Hematopoietic multipotent progenitor cell (in vitro differentiated cells): ENCODE data around the gene IL17REL. TPM values are rescaled to one million over a fixed set of nuclear protein-coding genes. Genes with fewer than 3 reads are reported as not detected.
A peak's percentile ranks its signal among the peaks of the same experiment; 100 is the strongest.
"Not testable (repeated sequence)": the region's sequence is repeated elsewhere in the genome, so short reads cannot be mapped to it uniquely, and the experiment has no call there.

Experiments used
- DNase-seq, 3 donors: peaks; one replicate each; pipeline ENCODE4 v3.0.0-alpha.2; 2011 to 2015; ENCODE audit warnings: low read depth in 2 of 3, low spot score in 2 of 3
- total RNA-seq: library from RNA; depleted of rRNA; stranded (reverse); fragments of >200 nt; gene quantifications from one replicate; pipeline ENCODE4 v1.2.3, GENCODE V29; 2012

IL17REL gene
- total RNA-seq, 1 donor, result under 0.01 TPM

DNA sequence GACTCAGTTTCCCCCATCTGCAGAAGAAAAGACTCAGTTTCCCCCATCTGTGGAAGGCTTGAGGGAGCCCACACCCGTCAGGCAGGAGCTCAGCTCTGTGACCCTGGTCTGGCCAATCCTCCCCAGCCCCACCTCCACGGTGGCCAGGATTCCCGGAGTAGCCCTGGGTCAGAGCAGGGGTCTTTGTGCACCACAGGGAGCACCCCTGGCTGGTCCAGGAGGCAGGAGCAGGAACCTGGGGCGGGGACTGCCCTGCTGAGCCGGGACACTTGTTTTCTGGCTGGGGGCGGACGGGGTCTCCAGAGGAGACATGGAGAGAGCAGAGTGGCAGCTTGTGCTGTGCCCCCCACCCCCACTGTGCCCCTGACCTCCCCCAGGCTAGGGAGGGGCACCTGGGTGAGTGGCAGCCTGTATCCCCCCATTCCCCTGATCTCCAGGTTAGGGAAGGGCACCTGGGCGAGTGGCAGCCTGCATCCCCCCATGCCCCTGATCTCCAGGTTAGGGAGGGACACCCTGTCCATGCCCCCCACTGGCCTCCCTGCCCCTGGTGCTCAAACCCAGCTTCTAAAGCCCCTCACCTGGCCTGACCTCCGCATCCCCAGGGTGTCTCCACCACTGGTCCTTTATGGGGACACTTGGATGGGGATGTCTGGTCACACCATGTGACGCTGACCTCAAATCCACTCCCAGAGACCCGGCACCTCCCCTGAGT lies 18.8 kb downstream of the IL17REL start:
- DNase-seq, result no peak

DNA sequence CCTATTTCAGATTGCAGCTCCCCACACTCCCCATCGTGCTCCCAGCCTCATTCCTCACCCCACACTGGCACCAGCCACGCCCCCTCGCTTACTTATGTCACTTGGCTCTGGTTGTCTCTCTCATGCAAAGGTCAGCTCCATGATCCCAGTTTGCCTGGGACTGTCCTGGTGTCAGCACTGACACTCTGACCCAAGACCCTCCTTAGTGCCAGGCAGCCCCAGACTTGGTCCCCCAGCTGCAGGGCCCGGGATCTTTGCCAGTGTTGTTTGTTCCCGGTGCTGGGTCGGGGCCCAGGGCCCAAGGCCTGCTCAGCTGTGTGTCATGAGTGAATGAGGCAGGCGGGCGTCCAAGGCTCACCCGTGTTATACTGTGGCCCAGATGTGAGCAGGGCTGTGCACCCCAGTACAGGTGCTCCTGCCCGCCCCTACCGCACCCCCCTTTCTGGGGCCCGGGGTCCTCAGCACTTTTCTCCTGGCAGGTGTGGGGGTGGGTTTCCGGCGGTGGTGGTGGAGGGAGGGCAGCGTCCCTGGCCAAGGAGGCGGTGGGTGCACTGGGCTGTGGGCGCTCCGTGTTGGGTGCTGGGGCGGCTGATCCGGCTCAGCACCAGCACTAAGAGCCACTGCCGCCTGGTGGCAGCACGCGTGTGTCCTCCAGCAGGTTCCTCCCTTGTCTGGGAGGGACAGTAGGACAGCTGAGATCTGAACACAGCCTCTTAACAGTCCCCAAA lies 19.5 kb downstream of the IL17REL start:
- DNase-seq, result peak in 2 of 3 donors; percentile 64 to 72

DNA sequence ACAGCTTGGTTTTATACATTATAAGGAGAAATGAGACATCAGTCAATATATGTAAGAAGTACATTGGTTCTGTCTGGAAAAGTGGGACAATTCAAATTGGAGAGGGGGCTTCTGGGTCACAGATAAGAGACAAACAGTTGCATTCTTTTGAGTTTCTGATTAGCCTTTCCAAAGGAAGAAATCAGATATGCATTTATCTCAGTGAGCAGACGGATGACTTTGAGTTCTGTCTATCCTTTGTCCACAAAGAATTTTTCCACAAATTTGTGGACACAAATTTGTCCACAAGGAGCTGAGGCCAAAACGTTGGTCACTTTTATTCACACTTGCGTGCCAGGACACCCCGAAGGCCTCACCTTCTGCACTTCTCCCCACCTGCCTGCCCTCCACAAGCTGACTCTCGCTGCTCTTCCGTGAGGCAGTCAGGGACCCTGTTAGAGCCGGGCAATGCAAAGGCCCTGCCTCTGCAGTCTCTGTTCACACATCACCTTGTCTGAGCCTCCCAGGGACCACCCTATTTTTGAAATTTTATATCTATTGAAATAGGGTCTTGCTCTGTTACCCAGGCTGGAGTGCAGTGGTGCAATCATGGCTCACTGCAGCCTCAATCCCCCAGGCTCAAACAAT lies 20.5 kb downstream of the IL17REL start:
- DNase-seq, result no peak

DNA sequence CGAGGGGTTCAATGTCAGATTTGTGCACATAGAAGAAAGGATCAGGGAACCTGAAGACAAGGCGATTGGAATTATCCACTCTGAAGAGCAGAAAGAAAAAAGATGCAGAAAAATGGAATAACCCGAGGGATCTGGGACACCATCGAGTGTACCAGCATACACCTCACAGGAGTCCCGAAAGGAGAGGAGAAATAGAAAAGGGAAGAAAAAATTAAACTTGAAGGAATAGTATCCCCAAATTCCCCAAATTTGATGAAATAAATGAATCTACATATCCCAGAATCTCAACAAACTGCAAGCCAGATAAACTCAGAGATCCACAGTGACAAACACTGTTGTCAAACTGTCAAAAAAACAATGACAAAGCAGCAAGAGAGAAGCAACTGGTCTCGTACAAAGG lies 21.4 kb downstream of the IL17REL start:
- DNase-seq, result no peak

DNA sequence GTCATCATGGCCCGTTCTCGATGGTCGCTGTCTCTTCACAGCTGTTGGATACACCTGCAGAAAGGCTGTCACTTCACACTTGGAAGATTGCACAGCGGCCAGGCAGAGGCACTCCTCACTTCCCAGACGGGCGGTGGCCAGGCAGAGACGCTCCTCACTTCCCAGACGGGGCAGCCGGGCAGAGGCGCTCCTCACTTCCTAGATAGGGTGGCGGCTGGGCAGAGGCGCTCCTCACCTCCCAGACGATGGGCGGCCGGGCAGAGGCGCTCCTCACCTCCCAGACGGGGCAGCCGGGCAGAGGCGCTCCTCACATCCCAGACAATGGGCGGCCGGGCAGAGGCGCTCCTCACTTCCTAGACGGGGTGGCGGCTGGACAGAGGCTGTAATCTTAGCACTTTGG lies 22.7 kb downstream of the IL17REL start:
- not testable (repeated sequence) for DNase-seq

DNA sequence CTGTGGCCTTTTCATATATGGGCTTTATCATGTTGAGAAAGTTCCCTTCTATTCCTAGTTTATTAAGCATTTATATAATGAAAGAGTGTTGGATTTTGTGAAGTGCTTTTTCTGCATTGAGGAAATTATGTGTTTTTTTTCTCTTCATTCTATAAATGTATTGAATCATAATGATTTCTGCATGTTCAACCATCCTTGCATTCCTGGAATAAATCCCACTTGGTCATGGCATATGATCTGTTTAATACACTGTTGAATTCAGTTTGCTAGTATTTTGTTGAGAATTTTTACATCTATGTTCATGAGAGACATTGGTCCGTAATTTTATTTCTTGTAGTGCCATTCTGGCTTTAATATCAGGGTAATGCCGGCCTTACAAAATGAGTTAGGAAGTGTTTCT lies 26.2 kb downstream of the IL17REL start:
- no peak for DNase-seq

DNA sequence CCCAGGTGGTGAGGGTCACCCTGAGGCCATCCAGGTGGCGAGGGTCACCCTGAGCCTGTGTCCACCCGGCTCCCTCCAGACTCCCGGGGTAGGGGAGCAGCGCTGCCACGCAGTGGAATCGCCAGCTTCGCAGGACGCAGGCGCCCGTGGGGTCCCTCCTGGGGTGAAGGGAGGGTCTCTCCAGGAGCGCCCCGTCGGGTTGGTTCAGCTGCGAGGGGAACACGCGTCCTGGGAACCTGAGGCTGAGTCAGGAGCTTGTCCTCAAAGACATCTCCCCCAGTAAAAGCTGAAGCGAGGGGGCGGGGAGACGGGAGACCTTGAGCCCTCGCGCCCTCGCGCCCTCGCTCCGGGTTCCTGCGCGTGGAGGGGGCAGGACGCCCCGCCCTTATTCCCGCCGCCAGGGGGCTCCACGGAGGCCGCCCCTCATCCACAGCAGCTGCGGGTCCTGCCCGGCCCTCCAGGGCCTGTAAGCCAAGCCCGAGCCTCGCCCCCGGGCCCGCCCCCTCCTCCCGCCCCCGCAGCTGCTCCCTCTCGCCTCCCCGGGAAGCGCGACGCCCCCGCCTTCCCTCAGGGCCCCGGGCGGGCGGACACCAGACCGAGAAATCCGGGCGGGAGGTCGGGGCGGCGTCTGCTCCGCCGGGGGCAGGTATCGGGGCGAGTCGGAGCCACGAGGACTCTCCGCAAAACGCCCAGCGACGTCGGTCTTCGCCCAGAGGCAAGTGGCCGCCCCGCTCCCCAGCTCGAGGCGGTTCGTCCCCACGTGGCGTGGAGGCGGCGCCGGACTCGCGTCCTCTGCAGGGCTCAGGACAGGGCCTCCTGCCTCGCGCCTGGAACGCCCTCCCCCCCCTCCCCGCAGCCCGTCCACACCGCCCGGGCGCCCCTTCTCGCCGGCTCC lies 29.2 kb downstream of the IL17REL start:
- DNase-seq, result peak in 1 of 3 donors; percentile 61

DNA sequence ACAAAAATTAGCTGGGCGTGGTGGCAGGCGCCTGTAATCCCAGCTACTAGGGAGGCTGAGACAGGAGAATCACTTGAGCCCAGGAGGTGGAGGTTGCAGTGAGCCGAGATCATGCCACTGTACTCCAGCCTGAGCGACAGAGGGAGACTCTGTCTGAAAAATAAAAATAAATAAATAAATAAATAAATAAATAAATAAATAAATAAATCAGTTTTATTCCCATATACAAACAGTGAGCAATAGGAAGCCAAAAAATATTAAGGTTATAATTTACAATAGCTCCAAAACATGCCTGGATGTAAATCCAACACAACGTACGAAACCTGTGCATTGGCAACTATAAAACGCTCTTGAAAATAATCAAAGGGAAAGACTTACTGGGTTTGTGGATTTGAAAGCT lies 30.8 kb downstream of the IL17REL start:
- not testable (repeated sequence) for DNase-seq

DNA sequence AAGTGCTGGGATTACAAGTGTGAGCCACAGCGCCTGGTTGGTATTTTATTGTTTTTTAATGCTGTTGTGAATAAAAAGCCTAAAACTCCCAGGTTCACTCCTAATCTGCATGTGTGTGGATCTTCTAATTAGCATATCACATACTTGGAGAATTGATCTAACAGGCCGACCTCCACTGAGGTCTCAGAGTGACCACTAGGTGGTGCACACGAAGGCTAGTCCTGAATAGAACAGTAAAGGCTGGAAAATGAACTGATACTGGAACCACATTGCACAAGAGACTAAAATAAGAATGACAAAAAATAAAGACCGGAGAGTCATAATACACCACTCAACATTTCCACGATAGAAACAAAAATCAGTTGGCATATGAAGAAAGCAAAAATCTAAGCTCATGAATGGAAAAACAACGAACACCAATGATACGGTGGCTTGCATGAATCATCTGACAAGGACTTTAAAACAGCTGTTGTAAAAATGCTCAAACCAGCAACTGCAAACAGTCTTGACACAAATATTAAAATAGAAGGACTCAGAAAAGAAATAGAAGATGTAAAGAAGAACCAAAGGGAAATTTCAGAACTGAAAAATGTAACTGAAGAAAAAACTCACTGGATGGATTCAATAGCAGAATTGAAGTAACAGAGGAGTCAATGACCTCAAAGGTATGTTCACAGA lies 32.8 kb downstream of the IL17REL start:
- peak in 1 of 3 donors; percentile 49 for DNase-seq

DNA sequence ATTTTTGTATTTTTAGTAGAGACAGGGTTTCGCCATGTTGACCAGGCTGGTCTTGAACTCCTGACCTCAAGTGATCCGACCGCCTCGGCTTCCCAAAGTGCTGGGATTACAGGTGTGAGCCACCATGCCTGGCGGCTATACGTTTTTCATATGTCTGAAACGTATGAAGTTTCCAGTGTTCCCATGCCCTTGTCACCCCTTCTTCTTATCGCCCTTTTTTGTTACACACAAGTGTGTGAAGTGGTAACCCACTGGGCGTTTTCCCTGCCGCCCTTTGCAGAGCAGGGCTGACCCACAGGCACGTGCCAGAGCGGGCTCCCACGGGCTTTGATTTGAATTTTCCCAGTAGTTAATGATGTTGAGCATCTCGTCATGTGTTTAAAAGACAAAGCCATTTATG lies 35.0 kb downstream of the IL17REL start:
- no peak for DNase-seq

DNA sequence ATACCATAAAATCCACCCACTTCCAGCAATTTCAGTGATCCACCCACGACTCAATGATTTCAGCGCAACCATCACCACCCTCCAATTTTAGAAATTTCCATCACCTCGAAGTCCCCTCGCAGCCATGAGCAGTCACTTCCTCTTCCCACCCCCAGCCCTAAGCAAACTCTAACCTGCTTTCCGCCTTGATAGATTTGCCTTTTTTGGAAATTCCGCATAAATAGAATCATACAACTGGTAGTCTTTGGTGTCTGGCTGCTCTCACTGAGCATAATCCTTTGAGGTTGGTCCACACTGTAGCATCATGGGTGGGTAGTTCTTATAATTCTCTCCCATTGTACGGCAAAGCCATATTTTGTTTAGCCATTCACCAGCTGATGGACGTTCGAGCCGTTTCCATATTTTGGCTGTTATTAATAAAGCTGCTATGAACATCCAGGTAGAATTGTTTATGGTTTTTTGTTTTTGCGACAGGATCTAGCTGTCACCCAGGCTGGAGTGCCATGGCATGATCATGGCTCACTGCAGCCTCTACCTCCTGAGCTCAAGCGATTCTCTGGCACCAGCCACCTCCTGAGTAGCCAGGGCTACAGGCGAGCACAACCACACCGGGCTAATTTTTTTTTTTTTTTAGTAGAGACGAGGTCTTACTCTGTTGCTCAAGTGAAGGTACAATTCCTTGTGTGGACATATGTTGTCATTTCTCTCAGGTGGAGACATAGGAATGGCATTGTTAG lies 36.0 kb downstream of the IL17REL start:
- DNase-seq, result peak in 1 of 3 donors; percentile 43

DNA sequence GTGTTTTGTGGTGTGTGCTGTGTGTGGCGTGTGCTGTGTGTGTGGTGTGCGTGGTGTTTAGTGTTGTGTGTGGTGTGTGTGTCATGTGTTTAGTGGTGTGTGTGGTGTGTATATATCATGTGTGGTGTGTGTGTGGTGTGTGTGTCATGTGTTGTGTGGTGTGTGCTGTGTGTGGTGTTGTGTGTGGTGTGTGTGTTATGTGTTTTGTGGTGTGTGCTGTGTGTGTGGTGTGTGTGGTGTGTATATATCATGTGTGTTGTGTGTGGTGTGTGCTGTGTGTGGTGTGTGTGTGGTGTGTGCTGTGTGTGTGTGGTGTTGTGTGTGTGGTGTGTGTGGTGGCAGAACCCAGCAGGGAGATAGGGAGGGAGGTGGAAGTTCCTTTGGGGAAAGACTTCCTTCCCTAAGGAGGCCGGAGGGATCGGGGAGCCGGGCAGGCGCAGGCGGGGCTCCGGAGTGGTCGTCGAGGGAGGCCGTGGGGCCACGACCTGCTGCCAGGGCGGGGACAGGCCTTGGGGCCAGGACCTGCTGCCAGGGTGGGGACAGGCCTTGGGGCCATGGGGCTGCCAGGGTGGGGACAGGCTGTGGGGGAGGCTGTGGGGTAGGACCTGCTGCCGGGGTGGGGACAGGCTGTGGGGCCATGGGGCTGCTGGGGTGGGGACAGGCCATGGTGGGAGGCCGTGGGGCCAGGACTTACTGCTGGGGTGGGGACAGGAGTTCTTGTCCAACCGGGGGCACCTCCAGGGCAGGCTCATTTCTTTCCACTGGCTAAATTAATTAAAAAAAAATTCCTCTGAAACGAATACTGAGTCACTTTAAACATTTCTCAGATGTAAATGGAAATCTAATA lies 36.8 kb downstream of the IL17REL start:
- DNase-seq, result no peak

DNA sequence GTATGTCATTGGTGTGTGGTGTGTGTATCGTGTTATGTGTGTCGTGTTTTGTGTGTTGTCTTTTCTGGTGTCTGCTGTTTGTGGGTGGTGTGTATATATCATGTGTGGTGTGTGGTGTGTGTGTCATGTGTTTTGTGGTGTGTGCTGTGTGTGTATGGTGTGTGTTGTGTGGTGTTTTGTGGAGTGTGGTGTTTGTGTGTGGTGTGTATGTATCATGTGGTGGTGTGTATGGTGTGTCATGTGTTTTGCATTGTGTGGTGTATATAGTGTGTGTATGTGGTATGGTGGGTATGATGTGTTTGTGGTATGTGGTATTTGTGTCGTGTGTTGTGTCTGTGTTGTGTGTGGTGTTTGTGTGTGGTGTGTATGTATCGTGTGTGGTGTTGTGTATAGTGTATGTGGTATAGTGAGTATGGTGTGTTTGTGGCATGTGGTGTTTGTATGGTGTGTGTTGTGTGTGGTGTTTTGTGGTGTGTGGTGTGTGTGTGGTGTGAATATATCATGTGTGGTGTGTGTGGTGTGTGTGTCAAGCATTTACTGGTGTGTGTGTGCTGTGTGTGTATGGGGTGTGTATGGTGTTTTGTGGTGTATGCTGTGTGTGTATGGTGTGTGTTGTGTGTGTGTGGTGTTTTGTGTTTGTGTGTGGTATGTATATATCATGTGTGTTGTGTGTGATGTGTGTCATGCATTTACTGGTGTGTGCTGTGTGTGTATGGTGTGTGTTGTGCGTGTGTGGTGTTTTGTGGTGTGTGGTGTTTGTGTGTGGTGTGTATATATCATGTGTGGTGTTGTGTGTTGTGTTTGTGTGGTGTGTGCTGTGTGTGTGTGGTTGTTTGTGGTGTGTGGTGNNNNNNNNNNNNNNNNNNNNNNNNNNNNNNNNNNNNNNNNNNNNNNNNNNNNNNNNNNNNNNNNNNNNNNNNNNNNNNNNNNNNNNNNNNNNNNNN lies 39.3 kb downstream of the IL17REL start:
- no peak for DNase-seq

DNA sequence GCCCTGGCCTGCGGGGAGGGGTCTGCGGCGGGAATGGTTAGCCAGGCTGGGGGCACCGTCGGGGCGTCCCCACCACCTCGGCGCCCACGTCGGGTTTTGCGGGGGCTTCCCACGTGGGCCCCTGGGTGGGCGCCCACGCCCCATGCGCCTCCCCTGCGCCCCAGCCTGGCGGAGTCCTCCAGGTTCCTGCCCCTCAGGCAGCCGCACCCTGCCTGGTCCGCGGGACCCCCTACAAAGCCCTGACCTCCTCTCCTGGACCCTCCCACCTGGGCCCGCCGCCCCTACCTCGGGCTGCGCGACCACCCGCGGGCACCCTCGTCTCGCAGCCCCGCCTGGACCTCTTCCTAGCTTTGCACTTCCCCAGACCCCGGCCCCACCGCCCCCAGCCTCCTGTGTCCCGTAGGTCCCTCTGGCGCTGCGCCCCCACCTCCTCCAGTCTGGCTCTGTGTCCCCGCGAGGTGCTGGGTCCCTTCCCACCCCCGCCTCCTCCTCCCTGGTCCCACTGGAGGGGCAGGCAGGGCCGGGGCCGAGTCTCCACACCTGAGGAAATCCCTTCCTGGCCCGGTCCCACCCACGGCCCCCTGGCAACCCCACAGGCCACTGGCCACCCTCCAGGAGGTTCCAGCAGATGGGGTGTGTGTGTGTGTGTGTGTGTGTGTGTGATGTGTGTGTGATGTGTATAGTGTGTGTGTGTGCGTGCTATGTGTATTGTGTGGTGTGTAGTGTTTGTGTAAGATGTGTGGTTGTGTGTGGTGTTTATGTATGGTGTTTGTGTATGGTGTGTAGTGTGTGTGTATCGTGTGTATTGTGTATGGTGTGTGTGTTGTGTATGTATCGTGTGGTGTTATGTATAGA lies 40.2 kb downstream of the IL17REL start:
- DNase-seq, result no peak

DNA sequence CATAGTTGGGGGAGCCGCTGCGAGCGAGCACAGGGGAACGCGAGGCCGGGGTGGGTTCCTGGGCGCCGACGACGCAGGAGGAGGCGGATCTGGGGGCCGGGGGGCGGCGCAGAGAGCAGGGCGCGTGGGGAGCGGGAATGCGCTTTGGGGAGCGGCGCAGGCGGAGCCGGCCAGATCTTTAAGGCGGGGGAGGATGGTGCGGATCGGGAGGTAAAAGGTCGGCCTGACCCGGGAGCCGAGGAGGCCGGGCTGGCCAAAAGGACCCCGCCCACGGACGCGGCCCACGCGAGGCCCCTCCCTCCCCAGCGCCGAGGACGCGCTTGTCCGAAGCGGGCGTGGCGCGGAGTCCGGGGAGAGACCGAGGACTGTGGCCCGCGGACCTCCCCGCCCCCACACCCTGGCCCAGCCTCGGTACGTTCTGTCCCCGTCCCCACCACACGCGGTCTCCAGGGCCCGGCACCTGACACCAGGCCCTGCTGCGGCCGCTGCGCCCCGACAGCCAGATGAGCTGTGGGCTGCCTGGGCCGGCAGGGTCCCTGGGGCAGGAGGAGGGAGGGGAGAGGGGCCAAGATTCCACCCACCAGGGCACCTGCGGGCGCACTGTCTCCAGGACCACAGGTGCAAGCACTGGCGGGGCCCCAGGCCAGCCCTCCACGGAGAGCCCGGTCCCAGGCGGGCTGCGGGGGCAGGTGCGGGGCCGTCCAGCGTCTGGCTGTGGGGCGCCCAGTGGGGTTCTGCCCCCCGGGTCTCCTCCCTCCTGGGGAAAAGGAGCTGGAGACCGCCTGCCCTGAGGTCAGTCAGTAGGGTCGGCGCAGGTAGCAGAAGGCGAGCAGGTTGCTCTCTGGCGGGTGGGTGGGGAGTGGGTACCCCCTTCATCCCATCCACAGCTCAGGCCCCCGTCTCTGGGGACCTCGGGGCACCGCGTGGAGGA lies 41.1 kb downstream of the IL17REL start:
- peak in 1 of 3 donors; percentile 39 for DNase-seq
